ENCODE data around the gene USP51.
"Not testable (repeated sequence)": the region's sequence is repeated elsewhere in the genome, so short reads cannot be mapped to it uniquely, and the experiment has no call there.

USP51 gene

DNA sequence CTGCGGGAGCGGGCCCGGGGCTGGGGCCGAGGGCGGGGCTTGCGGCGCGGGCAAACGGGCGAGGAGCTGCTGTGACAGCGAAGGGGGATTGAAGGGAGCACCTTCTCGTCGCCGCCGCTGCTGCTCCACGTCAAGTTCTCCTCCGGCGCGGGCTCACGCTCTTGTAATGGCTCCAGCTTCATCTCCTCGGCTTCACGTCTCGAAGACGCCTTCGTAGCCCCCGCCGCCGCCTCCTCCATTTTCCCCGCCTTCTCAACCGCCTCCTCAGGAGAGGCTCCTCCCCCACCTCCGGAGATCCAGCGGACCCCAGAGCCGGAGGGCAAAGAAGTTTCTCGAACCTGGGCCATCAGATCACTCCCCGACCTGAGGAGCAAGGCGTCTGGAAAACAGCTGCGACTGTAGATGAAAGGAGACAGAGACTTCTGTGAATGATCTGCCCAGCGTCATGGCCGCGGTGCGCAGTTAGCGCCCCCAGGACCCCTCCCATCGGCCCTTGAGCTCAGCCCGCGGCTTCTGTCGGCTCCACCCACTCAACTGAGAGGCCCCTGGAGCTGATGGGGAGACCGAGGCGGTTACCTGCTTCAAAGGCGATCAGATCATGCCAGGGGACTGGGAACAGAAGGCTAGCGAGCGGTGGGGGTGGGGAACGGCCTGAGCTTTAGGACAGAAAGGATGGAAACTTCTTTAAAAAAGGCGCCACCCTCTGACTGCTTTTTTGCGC lies 895 bp downstream of the USP51 start:
- DNase-seq (ENCODE audit: insufficient read length) (peak; percentile 34), FAIRE-seq (peak; percentile 82)
- no peak for TF ChIP-seq POLR2AphosphoS5 (IDR thresholded peaks at IDR 0.05; ENCODE audit: low read depth, low read length)
- no peak for TF ChIP-seq TAF1 (IDR thresholded peaks at IDR 0.05; ENCODE audit: borderline replicate concordance, low read depth, low read length)
- peak; percentile 15; the same call in 1 of the 2 replicates for TF ChIP-seq POLR2A (IDR thresholded peaks at IDR 0.05; ENCODE audit: low read depth, low read length)

DNA sequence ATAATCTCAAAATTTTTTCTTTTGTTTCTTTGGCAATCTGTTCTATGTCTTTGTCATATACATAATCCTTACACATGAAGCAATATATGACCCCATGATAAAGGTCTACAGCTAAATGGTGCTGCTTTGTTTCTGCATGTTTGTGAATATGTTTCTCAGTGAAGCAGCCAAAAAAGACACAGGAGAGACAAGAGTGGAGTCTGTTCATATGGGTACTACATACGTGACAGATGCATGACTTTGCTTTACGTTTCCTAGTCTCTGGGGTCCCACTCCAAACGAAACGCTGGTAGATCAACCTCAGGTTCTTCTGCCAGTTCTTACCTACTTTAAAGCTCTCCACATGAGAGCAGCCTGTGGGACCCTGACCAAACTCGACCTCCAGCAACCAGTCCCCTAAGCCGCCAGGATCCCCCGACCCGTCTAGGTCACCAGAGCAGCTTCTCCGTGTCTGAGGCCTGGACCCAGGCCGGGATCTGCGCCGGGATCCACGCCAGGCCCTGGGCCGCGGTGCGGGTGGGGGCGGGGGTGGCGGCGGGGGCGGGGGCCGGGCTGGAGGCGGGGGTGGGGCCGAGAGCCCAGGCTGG lies 1.5 kb downstream of the USP51 start:
- DNase-seq (ENCODE audit: insufficient read length): no peak
- TF ChIP-seq TAF1 (IDR thresholded peaks at IDR 0.05; ENCODE audit: borderline replicate concordance, low read depth, low read length): no peak
- no peak for TF ChIP-seq POLR2AphosphoS5 (IDR thresholded peaks at IDR 0.05; ENCODE audit: low read depth, low read length)
- no peak for TF ChIP-seq POLR2A (IDR thresholded peaks at IDR 0.05; ENCODE audit: low read depth, low read length)
- no peak for FAIRE-seq

GRCh38 chrX:55487143-55487542 lies 2.5 kb downstream of the USP51 start:
- no peak for FAIRE-seq
- no peak for DNase-seq (ENCODE audit: insufficient read length)

GRCh38 chrX:55486736-55487135 lies 2.9 kb downstream of the USP51 start:
- DNase-seq (ENCODE audit: insufficient read length) (no peak), FAIRE-seq (peak; percentile 5)
- no peak for TF ChIP-seq TAF1 (IDR thresholded peaks at IDR 0.05; ENCODE audit: borderline replicate concordance, low read depth, low read length)
- no peak for TF ChIP-seq POLR2AphosphoS5 (IDR thresholded peaks at IDR 0.05; ENCODE audit: low read depth, low read length)
- no peak for TF ChIP-seq POLR2A (IDR thresholded peaks at IDR 0.05; ENCODE audit: low read depth, low read length)

More at GRCh38 chrX:55487143-55487542, 2.5 kb downstream of the USP51 start:
- no peak for TF ChIP-seq TAF1 (IDR thresholded peaks at IDR 0.05; ENCODE audit: borderline replicate concordance, low read depth, low read length)
- TF ChIP-seq POLR2A (IDR thresholded peaks at IDR 0.05; ENCODE audit: low read depth, low read length): no peak

GRCh38 chrX:55484948-55485347 lies 4.7 kb downstream of the USP51 start:
- TF ChIP-seq POLR2AphosphoS5 (IDR thresholded peaks at IDR 0.05; ENCODE audit: low read depth, low read length) (no peak), POLR2A (IDR thresholded peaks at IDR 0.05; ENCODE audit: low read depth, low read length) (no peak), TAF1 (IDR thresholded peaks at IDR 0.05; ENCODE audit: borderline replicate concordance, low read depth, low read length) (no peak)

DNA sequence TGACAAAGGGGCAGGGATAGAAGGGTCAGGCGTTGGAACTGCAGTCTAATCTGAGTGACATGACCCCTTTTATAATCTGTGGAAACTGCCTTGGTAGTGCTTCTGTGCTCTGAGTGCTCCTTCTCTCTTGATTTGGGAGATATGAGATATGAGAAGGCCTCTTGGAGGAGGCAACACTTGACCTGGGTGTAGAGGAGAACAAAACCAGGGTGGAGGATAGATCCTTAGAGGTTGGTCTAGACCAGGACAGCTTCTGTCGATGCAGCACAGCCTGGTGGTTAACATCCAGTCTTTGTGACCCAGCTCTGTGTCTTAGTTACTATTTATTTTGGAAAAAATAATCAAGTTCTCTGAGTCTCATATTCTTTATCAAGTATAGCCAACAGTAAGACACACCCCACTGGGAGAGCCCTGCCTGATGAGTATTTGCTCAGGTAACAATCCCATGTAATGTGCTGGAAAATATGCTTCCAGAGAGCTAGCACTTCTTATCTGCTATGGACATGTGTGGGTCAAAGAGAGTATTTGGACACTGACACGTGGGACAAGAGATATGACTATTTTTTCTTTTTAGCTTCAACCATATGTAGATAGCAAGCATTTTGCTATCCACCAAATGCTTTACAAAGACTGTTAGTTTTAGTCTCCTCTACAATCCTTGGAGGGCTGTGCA lies 9.1 kb downstream of the USP51 start:
- TF ChIP-seq POLR2AphosphoS5 (IDR thresholded peaks at IDR 0.05; ENCODE audit: low read depth, low read length) (no peak), TAF1 (IDR thresholded peaks at IDR 0.05; ENCODE audit: borderline replicate concordance, low read depth, low read length) (no peak), POLR2A (IDR thresholded peaks at IDR 0.05; ENCODE audit: low read depth, low read length) (no peak)
- FAIRE-seq (no peak), DNase-seq (ENCODE audit: insufficient read length) (no peak)

More at GRCh38 chrX:55484948-55485347, 4.7 kb downstream of the USP51 start:
- no peak for DNase-seq (ENCODE audit: insufficient read length)
- no peak for FAIRE-seq

GRCh38 chrX:55479956-55480355 lies 9.7 kb downstream of the USP51 start:
- not testable (repeated sequence) for FAIRE-seq; DNase-seq (ENCODE audit: insufficient read length)

GRCh38 chrX:55465791-55466190 lies 23.9 kb downstream of the USP51 start:
- peak; percentile 65 for FAIRE-seq
- DNase-seq (ENCODE audit: insufficient read length): not testable (repeated sequence)

DNA sequence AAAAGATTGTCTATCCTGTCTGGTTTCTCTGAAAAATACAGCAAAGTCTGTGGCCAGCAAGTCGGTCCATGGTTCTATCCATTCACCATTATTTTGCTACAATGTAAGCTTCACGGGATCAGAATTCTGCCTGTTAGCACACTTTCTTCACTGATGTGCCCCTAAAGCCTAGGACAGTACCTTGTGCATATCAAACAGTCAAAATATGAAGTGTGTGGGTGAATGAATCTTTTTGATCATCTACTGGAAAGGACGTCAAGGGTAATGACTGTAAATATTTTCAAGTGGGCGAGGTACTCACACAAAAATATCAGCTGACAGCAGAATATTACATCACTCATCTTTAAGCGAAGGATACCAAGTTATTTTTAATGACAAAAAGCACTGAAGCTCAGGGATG lies 24.5 kb downstream of the USP51 start:
- FAIRE-seq: not testable (repeated sequence)

GRCh38 chrX:55464050-55464449 lies 25.6 kb downstream of the USP51 start:
- DNase-seq (ENCODE audit: insufficient read length): not testable (repeated sequence)
- peak; percentile 73 for FAIRE-seq

More for the DNA sequence above, 24.5 kb downstream of the USP51 start:
- DNase-seq (ENCODE audit: insufficient read length): not testable (repeated sequence)

DNA sequence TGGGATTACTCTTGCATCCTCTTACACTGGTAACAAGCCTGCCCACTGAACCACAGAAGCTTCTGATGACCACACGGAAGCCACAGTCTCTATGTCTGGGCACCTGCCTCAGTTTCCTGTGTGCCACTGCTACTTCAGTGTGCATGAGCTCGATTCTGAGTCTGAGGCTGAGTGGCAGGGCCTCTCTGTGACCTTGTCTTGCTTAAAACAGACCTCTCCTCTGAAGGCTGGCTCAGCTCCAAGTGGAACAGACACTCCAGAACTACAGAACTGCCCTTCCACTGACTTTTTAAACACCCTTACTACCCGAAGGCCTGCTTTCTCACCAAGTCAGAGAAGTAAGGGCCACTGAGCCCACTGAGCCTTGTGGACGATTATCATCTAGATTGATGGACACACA lies 29.7 kb downstream of the USP51 start:
- FAIRE-seq; DNase-seq (ENCODE audit: insufficient read length): not testable (repeated sequence)

- FAIRE-seq; DNase-seq (ENCODE audit: insufficient read length): not testable (repeated sequence)
These were observed 30.2 kb downstream of the USP51 start for GRCh38 chrX:55459426-55459825.

DNA sequence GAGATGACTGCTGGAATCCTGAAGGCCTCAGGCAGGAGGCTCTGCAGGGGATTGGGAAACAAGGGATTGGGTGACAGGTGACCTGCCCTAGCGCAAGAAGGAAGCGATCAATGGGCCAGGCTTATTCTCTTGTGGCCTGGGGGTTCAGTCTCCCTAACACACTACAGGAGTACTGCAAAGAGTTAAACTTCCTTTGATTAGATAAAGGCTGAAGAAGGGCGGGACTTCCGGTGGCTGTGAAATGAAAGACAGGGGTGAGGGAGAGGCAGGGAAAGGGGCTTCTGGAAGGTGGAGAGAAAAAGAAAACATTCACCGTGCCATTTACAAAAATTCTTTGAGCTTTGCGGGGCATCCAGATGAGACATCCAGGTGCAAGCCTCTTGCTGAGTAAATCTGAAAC lies 33.9 kb downstream of the USP51 start:
- not testable (repeated sequence) for FAIRE-seq

More for the DNA sequence above, 33.9 kb downstream of the USP51 start:
- DNase-seq (ENCODE audit: insufficient read length): not testable (repeated sequence)
